ENCODE results near the gene TNN. TPM values are rescaled to one million over a fixed set of nuclear protein-coding genes. Genes with fewer than 3 reads are reported as not detected.

The TNN gene
- total and polyA plus RNA-seq, 2 experiments from 2014 or later: 0.18 to 0.31 TPM

GRCh38 chr1:175174309-175175102 lies 106.9 kb downstream of the TNN start:
- no peaks in the 10 kb centered on the region for H3K36me3 Mint-ChIP-seq (ENCODE audit: low read depth)
- H3K9me3 Mint-ChIP-seq: no peaks in the 10 kb centered on the region
- Histone ChIP-seq H4K20me1 (replicated peaks; ENCODE audit: insufficient read depth) (no peaks in the 10 kb centered on the region), H3K9me2 (ENCODE audit: insufficient read depth) (no peaks in the 10 kb centered on the region), H2AFZ (no peak overlapping the region), H3K79me2 (replicated peaks; ENCODE audit: insufficient read depth) (no peaks in the 10 kb centered on the region), H3K4me3 (no peak overlapping the region), H3K27ac (ENCODE audit: low read depth) (no peak overlapping the region), H3K27me3 (ENCODE audit: insufficient read depth) (no peaks in the 10 kb centered on the region), H3K36me3 (ENCODE audit: insufficient read depth) (no peaks in the 10 kb centered on the region), H3K4me2 (no peak overlapping the region), H3F3A (replicated peaks; ENCODE audit: low read depth) (no peaks in the 10 kb centered on the region), H3K4me1 (ENCODE audit: insufficient read depth) (no peaks in the 10 kb centered on the region)
- peaks cover 3% of the 10 kb centered on the region for H3K27me3 Mint-ChIP-seq (ENCODE audit: insufficient read depth, low read depth, poor library complexity)
- no peaks in the 10 kb centered on the region; the same call in 1 of the 3 replicates for H3K4me1 Mint-ChIP-seq
- TF ChIP-seq CTCF (conservative IDR thresholded peaks at IDR 0.05; ENCODE audit: low read depth in 2 of 2) (no peak), CREB1 (CRISPR knock-in tag; IDR thresholded peaks at IDR 0.05; ENCODE audit: low read depth) (no peak), ZNF462 (CRISPR knock-in tag; IDR thresholded peaks at IDR 0.05) (no peak), EZH2phosphoT487 (IDR thresholded peaks at IDR 0.05; ENCODE audit: unreplicated experiment) (no peak), POLR2AphosphoS5 (IDR thresholded peaks at IDR 0.05; ENCODE audit: low read depth) (no peak), STAT1 (IDR thresholded peaks at IDR 0.05; ENCODE audit: unreplicated experiment) (no peak), ZNF114 (CRISPR knock-in tag; IDR thresholded peaks at IDR 0.05) (no peak), EZH2 (IDR thresholded peaks at IDR 0.05; ENCODE audit: low read depth, unreplicated experiment) (no peak), NANOG (IDR thresholded peaks at IDR 0.05; ENCODE audit: borderline replicate concordance) (no peak), ZNF331 (CRISPR knock-in tag; IDR thresholded peaks at IDR 0.05; ENCODE audit: low read depth) (no peak), REST (IDR thresholded peaks at IDR 0.05; ENCODE audit: unreplicated experiment) (no peak), ETS1 (IDR thresholded peaks at IDR 0.05) (no peak), JUNB (IDR thresholded peaks at IDR 0.05; ENCODE audit: unreplicated experiment) (no peak)
- ATAC-seq (no peak), DNase-seq (ENCODE audit: low spot score) (no peak)
- H3K27ac Mint-ChIP-seq: no peak overlapping the region
- no peak overlapping the region for H3K4me3 Mint-ChIP-seq

Measured in GM23338 (cell line).